ENCODE measurements around the gene SEPTIN5.
A peak's percentile ranks its signal among the peaks of the same experiment; 100 is the strongest.
"Not testable (repeated sequence)": the region's sequence is repeated elsewhere in the genome, so short reads cannot be mapped to it uniquely, and the experiment has no call there.

SEPTIN5 gene

DNA sequence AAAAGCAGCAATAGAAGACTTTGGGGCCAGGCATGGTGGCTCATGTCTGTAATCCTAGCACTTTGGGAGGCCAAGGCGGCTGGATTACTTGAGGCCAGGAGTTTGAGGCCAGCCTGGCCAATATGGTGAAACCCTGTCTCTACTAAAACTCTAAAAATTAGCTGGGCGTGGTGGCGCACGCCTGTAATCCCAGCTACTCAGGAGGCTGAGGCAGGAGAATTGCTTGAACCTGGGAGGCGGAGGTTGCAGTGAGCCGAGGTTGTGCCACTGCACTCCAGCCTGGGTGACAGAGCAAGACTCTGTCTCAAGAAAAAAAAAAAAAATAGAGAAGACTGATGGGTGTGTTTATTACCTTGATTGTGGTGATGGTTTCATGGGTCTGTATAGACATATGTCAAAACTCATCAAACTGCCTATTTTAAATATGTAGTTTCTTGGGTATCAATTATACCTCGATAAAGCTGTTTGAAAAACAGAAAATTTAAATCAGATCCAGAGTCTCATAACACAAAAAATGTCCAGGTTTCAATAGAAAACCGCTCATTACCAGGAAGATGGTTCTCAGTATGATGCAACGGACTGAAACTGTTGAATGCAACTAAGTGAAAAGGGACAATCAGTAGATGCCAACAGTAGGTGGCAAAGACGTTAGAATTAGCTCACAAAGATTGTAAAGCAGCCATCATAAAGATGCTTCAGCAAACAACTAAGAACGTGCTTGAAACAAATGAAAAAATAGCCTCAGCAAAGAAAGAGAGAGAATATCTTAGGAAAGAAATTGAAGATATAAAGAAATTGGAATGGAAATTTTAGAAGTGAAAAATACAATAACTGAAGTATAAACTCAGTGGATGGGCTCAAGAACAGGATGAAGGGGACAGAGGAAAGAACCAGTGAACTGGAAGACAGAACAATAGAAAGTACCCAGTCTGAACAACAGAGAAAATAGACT lies 33.1 kb upstream of the SEPTIN5 start:
- DNase-seq (ENCODE audit: low spot score), result no peak

- no peak for DNase-seq (ENCODE audit: low spot score)
Observed at GRCh38 chr22:19681863-19682245, 32.4 kb upstream of the SEPTIN5 start.

DNA sequence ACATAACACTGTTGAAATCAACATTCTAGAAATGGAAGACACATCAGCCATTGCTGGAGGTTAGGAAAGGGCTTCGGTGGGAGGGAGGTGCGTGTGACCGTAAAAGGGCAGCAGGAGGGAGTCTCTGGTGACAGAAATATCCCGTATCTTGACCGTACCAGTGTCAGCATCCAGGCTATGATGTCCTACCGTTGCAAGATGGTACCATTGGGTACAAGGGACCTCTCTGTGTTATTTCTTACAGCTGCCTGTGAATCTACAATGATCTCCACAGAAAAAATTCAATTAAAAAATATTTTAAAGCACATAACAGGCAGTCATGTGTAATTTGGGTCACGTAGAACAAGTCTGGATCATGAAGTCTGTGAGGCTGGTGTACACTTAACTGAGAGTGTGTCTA lies 27.4 kb upstream of the SEPTIN5 start:
- DNase-seq (ENCODE audit: low spot score), result no peak

DNA sequence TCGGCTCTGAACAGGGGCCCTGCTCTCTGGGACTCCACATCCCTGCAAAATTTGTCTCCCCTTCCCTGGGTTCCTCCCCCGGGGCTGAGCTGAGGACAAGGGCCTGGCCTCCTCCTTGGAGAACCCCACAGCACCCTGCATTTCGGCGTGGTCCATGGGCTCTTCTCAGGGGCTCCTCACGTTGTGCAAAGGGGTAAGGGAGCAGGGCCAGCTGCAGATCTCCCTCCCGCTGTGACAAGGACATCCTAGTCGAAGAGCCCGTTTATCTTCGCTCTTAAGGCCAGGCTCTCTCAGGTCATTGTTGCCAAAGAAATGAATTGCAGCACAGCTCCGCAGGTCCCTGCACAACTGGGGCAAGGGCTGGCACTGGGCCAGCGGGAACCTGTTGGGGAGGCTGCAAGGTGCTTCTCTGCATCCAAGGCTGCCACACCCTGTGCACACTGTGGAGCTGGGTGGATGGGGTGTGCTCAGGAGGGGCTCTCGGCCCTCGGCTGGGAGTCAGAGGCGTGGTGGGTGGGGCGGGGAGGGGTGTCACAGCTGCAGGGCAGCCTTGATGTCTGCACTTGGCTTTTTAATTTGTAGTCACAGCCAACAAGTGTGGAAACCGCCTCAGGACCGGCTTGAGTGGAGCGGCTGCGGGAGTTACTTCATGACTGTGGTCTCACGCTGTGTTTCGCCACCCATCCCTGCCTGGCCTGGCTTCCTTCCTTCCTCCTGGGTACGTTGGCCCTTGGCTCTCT lies 26.6 kb upstream of the SEPTIN5 start:
- DNase-seq (ENCODE audit: low spot score), result no peak

DNA sequence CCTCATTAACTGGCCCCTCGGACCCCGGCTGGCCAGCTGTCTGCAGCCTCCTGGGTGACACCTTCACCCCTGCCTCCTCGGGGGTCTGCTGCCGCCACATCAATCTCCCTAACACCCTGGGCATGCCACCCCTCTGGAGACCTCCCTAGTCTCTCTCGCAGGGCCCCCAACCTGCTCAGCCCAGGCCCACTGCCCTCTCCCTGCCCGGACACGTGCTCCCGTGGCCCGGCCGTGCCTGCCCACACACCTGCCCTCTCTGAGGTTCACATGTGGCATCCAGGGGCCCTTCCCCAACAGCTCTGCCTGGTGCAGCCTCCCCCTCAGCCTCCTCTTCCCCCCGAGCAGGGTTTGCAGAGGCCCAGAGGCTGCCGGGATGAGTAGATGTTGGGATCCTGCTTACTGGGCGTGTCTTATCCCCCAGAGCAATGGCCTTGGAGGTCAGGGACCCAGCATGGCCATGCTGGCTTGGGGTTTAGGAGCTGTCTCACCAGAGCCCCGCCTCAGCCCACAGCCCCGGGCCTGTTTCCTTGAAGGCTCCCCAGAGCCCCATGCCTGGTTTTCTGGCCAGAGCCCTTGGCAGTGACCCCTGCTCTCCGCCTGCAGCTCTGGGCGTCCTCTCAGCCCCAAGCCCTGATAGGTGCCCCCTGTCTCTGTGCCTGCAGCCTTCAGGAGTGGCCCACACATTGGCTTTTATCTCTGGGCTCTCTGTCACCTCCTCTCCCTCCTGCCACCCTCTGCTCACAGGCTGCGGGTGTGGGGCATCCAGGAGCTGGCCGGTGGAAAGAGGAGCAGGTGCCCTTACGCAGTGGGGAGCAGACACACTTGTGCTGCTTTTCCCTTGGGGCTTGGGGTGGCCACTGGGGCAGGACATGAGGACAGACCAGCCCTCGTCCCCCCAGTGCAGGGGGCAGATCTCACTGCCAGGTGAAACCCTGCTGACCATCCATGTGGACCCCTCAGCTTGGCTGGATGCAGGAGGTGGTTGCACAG lies 25.7 kb upstream of the SEPTIN5 start:
- DNase-seq (ENCODE audit: low spot score), result no peak

- DNase-seq (ENCODE audit: low spot score), result no peak
Observed at GRCh38 chr22:19689408-19689807, 24.9 kb upstream of the SEPTIN5 start.

DNA sequence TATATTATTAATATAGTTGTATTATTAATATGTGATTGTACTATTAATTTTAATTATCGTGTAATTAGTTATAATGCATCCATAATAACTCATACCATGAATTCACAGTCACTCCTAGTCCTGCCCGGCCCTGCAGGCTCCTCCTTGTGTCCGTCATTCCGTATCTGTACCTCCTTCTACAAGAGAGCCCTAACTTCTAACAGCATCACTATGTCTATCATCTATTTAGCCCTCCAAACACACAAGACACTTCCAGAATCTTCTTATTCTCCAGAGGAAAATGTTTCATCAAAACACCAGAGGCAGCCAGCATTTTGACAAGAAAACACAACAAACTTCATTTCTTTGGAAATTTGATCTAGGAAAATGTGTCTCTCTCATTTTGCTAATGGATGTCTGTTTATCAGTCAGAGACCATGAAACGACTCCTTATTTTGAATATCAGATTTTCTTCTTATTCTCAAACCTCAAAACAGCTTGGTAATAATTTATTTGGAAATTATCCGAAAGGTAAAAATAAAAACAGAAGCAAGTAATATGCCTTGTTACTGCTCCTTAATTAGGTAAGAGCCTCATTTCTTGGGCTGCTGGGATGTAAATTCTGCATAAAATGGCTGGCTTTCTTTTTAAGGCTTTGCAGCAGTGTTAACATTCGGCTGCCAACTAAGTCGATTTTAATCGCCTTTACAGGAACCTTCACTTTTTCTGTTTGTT lies 23.1 kb upstream of the SEPTIN5 start:
- no peak for DNase-seq (ENCODE audit: low spot score)

GRCh38 chr22:19691721-19692341 lies 22.5 kb upstream of the SEPTIN5 start:
- DNase-seq (ENCODE audit: low spot score), result peak; percentile 52

DNA sequence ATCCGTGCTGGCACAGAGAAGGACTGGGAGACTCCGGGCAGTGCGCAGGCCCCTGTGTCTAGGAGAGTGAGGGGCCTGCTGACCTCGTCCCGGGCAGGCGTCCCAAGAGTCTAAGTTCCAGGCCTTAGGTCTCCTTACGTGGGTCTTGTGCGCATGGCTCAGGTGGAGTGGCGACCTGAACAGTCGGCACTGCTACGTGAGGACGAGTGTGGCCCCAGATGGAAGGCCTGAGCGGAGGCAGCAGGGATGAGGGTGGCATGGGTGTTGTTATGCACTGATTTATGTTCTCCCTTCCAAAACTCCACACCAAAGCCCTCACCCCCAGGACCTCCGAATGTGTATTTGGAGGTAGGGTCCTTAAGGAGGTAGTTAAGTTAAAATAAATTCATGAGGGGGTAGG lies 20.7 kb upstream of the SEPTIN5 start:
- no peak for DNase-seq (ENCODE audit: low spot score)

DNA sequence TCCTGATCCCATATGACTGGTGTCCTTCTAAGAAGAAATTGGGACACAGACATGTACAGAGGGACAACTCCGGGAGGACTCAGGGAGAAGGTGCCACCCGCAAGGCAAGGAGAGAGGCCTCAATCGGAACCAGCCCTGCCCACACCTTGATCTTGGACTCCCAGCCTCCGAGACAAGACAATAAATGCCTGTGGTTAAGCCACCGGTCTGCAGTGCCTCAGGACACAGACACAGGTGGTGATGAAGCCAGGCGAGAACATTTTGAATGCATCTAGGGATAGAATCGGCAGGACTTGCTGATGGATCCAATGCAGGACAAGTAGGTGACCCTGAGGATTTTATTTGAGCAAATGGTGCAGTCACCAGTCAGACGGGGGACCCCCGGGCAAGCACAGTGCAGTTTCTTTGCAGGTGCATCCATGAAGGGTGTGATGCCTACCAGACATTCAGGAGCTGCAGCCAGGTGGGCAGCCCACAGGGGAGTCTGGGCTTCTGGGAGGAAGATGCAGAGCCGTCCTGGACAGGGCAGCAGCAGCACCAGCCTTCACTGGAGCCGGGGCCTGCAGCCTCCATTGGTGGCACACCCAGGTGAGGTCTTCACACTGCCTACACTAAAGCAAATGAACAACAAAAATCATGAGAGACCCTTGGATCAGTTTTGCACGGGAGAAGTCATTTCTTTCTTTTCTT lies 20.2 kb upstream of the SEPTIN5 start:
- DNase-seq (ENCODE audit: low spot score), result no peak

- DNase-seq (ENCODE audit: low spot score), result no peak
Observed at GRCh38 chr22:19694696-19695095, 19.6 kb upstream of the SEPTIN5 start.

DNA sequence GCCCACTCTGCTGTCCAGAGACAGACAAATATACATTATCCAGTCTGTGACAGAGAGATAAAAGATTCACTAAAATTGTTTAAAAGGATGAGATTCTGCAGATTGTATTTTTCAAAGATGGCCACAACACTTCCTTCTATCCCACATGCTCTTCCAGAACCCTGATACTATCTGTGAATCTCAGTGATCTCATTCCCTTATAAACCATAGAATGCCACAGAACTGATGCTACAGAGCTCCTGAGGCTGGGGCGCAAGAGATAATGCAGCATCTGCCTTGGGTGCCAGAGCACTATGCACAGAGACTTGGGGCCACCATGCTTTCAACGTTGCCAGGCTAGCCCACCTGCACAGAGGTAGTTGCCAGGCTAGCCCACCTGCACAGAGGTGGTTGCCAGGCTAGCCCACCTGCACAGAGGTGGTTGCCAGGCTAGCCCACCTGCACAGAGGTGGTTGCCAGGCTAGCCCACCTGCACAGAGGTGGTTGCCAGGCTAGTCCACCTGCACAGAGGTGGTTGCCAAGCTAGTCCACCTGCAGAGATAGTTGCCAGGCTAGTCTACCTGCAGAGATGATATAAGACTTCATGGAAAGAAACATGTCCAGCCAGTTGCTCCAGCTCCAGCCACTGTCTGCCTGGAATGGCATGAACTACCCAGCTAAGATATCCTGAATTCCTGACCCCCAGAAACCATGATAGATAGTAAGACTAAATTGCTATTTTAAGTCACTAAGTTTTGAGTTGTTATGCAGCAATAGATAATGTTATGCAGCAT lies 17.6 kb upstream of the SEPTIN5 start:
- DNase-seq (ENCODE audit: low spot score), result no peak

- DNase-seq (ENCODE audit: low spot score), result not testable (repeated sequence)
Observed at GRCh38 chr22:19697871-19698270, 16.4 kb upstream of the SEPTIN5 start.

DNA sequence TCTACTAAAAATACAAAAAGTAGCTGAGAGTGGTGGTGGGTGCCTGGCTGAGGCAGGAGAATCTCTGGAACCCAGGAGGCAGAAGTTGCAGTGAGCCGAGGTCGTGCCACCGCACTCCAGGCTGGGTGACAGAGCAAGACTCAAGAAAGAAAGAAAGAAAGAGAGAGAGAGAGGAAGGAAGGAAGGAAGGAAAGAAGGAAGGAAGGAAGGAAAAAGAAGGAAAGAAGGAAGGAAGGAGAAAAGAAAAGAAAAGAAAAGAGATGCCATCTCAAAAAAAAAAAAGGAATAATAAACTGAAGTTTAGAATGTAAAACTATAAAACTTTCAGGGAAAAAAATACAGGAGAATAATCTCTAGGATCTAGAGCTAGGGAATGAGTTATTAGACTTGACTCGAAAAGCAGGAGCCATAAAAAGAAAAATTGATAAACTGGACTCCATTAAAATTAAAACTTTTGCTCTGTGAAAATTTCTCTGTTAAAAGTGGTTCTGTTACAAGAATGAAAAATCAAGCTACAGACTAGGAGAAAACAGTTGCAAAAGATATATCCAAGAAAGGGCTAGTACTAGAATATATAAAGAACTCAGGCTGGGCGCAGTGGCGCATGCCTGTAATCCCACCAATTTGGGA lies 13.4 kb upstream of the SEPTIN5 start:
- DNase-seq (ENCODE audit: low spot score), result no peak

DNA sequence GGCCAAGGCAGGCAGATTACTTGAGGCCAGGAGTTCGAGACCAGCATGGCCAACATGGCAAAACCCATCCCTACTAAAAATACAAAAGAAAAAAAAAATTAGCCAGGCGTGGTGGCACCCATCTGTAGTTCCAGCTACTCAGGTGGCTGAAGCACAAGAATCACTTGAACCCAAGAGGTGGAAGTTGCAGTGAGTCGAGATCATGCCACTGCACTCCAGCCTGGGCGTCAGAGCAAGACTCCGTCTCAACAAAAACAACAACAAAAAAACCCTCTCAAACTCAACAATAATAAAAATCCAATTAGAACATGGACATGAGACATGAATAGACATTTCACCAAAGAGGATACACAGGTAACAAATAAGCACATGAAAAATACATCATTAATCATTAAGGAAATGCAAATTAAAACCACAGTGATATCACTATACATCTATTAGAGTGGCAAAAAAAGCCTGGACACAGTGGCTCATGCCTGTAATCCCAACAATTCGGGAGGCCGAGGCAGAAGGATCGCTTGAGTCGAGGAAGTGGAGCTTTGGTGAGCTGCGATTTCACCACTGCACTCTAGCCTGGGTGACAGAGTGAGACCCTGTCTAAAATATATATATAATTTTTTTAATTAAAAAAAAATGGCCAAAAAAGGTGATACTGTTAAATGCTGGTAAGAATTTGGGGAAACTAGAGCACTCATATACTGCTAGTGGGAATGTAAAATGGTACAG lies 12.7 kb upstream of the SEPTIN5 start:
- no peak for DNase-seq (ENCODE audit: low spot score)

DNA sequence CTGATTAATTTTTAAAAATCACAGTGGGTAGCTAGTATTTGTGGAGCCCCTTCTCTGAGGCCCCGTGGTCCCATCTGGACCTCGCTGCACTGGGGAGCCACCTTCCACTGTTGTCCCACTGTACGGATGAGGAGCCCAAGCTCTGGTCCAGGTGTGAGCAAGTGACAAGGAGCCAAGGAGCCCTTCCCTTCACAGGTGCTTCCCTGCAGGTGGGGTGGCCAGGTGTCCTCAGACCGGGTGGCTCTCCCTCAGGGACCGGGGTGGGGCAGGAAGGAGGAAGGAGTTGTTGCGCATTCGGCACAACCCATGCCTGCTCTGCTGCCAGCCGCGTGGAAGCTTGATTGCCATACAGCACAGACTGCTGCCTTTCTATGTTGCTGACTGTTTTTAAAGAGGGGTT lies 10.4 kb upstream of the SEPTIN5 start:
- no peak for DNase-seq (ENCODE audit: low spot score)

GRCh38 chr22:19704355-19705015 lies 9.8 kb upstream of the SEPTIN5 start:
- DNase-seq (ENCODE audit: low spot score), result no peak
